Activated T-helper 1 cell treated with Interleukin-2 at 50 U/mL for 16 hours (primary cell): ENCODE measurements around the gene YPEL4.
A peak's percentile ranks its signal among the peaks of the same experiment; 100 is the strongest.
"Not testable (repeated sequence)": the region's sequence is repeated elsewhere in the genome, so short reads cannot be mapped to it uniquely, and the experiment has no call there.

Source experiments
- DNase-seq: peaks from one replicate; pipeline ENCODE4 v3.0.0-alpha.2; 2020; ENCODE audit warnings: low read depth

YPEL4 gene

GRCh38 chr11:57649826-57650738 lies at the start of gene YPEL4:
TSS of gene YPEL4 (minus strand) at chr11:57649912. CDS start at chr11:57647107, 2,805 bp downstream.
- peak; percentile 56 for DNase-seq

- DNase-seq, result no peak
Observed at GRCh38 chr11:57698843-57699365, 49.2 kb upstream of the YPEL4 start.

- DNase-seq, result not testable (repeated sequence)
Observed at GRCh38 chr11:57690474-57690873, 40.8 kb upstream of the YPEL4 start.

GRCh38 chr11:57681168-57681567 lies 31.5 kb upstream of the YPEL4 start:
- DNase-seq, result no peak

- no peak for DNase-seq
Observed at GRCh38 chr11:57680552-57680874, 30.8 kb upstream of the YPEL4 start.

- no peak for DNase-seq
Observed at GRCh38 chr11:57679396-57679795, 29.7 kb upstream of the YPEL4 start.

- DNase-seq, result no peak
Observed at GRCh38 chr11:57675176-57675941, 25.6 kb upstream of the YPEL4 start.

- DNase-seq, result no peak
Observed at GRCh38 chr11:57674251-57674650, 24.5 kb upstream of the YPEL4 start.

- peak; percentile 25 for DNase-seq
Observed at GRCh38 chr11:57668434-57668782, 18.7 kb upstream of the YPEL4 start.

GRCh38 chr11:57667736-57668433 lies 18.2 kb upstream of the YPEL4 start, which contains the start of gene ZDHHC5:
TSS of gene ZDHHC5 (plus strand) at chr11:57668114. CDS start at chr11:57673091, 4,977 bp downstream.
- DNase-seq, result peak; percentile 99

GRCh38 chr11:57667117-57667735 lies 17.5 kb upstream of the YPEL4 start:
- peak; percentile 86 for DNase-seq

- no peak for DNase-seq
Observed at GRCh38 chr11:57663975-57664374, 14.3 kb upstream of the YPEL4 start.

GRCh38 chr11:57662893-57663292 lies 13.2 kb upstream of the YPEL4 start:
- no peak for DNase-seq

GRCh38 chr11:57659669-57660068 lies 10.0 kb upstream of the YPEL4 start:
- no peak for DNase-seq

- no peak for DNase-seq
Observed at GRCh38 chr11:57658023-57658361, 8.3 kb upstream of the YPEL4 start.

- DNase-seq, result peak; percentile 97
Observed at GRCh38 chr11:57657194-57658022, 7.7 kb upstream of the YPEL4 start, which contains the start of gene CLP1. TSS of gene CLP1 (plus strand) at chr11:57657762. CDS start at chr11:57659477, 1,715 bp downstream.

- no peak for DNase-seq
Observed at GRCh38 chr11:57656885-57657193, 7.1 kb upstream of the YPEL4 start.

GRCh38 chr11:57653163-57653562 lies 3.5 kb upstream of the YPEL4 start:
- no peak for DNase-seq

- DNase-seq, result no peak
Observed at GRCh38 chr11:57652662-57653061, 3.0 kb upstream of the YPEL4 start.

GRCh38 chr11:57652230-57652629 lies 2.5 kb upstream of the YPEL4 start:
- DNase-seq, result not testable (repeated sequence)

- no peak for DNase-seq
Observed at GRCh38 chr11:57651408-57651807, 1.7 kb upstream of the YPEL4 start.
